PC-9 (cell line): ENCODE data around the gene FAM120A.

ENCODE experiments used
- CTCF ChIP-seq: fragments of 200-600 bp; sonication (generic); conservative IDR thresholded peaks from 2 replicates; pipeline ENCODE4 v1.6.1; 2017; ENCODE audit warnings: mixed run types, antibody characterized with exemption, mild to moderate bottlenecking, moderate library complexity
- EZH2 ChIP-seq: fragments of 200-600 bp; sonication (generic); IDR thresholded peaks from 2 replicates; pipeline ENCODE4 v1.8.0; 2017; ENCODE audit warnings: antibody characterized with exemption, low read depth

- TF ChIP-seq CTCF (no peak), EZH2 (no peak)
Observed at GRCh38 chr9:93458712-93459111, 7.2 kb downstream of the FAM120A start.
